ENCODE results near the gene TARBP2. TPM values are rescaled to one million over a fixed set of nuclear protein-coding genes. Genes with fewer than 3 reads are reported as not detected.

Gene TARBP2
- total RNA-seq, 1 donor from 2014 or later: 51.9 TPM

- no peak for DNase-seq (ENCODE audit: low read depth)
- no peak for TF ChIP-seq CTCF (conservative IDR thresholded peaks at IDR 0.05; ENCODE audit: low read depth, low read length)
- H3K4me3 ChIP-seq (ENCODE audit: low read depth, low read length): no peak overlapping the region
Measured at GRCh38 chr12:53464685-53465418, 36.2 kb upstream of the TARBP2 start.

GRCh38 chr12:53465679-53466078, 35.4 kb upstream of the TARBP2 start:
- TF ChIP-seq CTCF (conservative IDR thresholded peaks at IDR 0.05; ENCODE audit: low read depth, low read length): no peak
- DNase-seq (ENCODE audit: low read depth): no peak

GRCh38 chr12:53466640-53467039, 34.4 kb upstream of the TARBP2 start:
- no peak for TF ChIP-seq CTCF (conservative IDR thresholded peaks at IDR 0.05; ENCODE audit: low read depth, low read length)
- no peak for DNase-seq (ENCODE audit: low read depth)
- no peak overlapping the region for H3K4me3 ChIP-seq (ENCODE audit: low read depth, low read length)

More at GRCh38 chr12:53465679-53466078, 35.4 kb upstream of the TARBP2 start:
- no peak overlapping the region for H3K4me3 ChIP-seq (ENCODE audit: low read depth, low read length)

GRCh38 chr12:53467082-53467481, 34.0 kb upstream of the TARBP2 start:
- H3K4me3 ChIP-seq (ENCODE audit: low read depth, low read length): no peak overlapping the region
- TF ChIP-seq CTCF (conservative IDR thresholded peaks at IDR 0.05; ENCODE audit: low read depth, low read length): no peak
- no peak for DNase-seq (ENCODE audit: low read depth)

DNA sequence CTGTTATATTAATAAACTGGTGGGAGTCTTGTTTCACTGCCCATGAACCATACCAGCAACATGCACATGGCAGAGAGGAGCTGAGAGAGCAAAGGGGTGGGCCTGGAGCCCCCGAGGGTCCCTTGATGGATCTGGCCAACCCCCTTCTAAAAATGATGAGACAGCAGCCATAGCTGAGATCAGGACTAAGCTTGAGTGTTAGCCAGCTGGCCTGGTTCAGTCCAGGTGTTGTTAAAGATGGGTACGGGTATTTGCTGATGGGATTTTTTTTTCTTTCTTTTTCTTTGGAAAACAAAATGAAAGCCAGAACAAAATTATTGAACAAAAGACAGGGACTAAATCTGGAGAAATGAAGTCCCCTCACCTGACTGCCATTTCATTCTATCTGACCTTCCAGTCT, 33.2 kb upstream of the TARBP2 start:
- H3K4me3 ChIP-seq (ENCODE audit: low read depth, low read length): no peak overlapping the region
- no peak for DNase-seq (ENCODE audit: low read depth)
- TF ChIP-seq CTCF (conservative IDR thresholded peaks at IDR 0.05; ENCODE audit: low read depth, low read length): no peak

GRCh38 chr12:53468282-53468681, 32.8 kb upstream of the TARBP2 start:
- no peak for TF ChIP-seq CTCF (conservative IDR thresholded peaks at IDR 0.05; ENCODE audit: low read depth, low read length)
- DNase-seq (ENCODE audit: low read depth): no peak
- no peak overlapping the region for H3K4me3 ChIP-seq (ENCODE audit: low read depth, low read length)

DNA sequence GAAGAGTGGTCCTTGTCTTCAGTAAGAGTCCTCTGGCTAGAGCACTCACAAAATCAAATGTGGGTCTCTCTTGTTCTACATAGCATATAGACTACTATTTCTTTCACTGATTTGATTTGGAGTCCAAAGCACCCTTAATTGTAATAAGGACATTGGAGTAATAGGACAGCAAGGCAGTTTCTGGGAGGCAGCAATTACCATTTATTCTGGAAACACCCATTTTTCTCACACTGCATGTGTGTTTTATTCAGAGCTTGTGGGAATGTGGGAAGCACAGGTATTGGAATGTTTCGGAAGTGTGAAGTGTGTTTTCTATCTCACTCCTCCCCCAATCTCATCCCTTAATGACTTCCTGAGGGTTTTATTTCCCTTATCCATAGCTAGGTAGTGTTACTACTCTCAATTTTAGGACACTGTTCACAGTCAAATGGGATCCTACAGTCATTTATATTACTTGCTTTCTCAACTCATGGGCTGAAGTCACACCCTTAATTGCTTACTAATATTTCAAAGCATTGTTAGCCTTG, 29.0 kb upstream of the TARBP2 start:
- DNase-seq (ENCODE audit: low read depth): no peak
- TF ChIP-seq CTCF (conservative IDR thresholded peaks at IDR 0.05; ENCODE audit: low read depth, low read length): no peak

More for the DNA sequence above, 29.0 kb upstream of the TARBP2 start:
- H3K4me3 ChIP-seq (ENCODE audit: low read depth, low read length): no peak overlapping the region
